Measurements from ENCODE around the gene GLB1L2. TPM values are rescaled to one million over a fixed set of nuclear protein-coding genes. Genes with fewer than 3 reads are reported as not detected.

GLB1L2 gene
- total RNA-seq, 1 donor: not detected

DNA sequence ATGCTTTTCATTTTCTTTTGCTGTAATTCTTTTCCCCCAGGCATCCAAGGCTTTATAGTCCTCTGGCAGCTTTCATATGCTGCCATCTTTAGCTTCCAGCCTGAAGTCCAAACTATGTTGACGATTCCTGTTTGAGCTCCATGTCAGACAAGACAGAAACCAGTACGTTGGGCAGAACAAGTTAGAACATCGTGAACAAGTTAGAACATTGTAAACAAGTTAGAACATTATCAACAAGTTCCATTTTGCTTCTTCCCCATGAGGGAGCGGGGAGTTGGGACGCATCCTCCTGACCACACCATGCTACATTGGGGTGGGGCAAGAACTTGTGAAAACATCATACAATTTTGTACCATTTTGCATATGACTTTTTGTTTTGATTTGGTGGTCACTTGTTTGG lies 23.9 kb downstream of the GLB1L2 start:
- no peak for DNase-seq (ENCODE audit: low read depth)
- TF ChIP-seq, protein P1, sequence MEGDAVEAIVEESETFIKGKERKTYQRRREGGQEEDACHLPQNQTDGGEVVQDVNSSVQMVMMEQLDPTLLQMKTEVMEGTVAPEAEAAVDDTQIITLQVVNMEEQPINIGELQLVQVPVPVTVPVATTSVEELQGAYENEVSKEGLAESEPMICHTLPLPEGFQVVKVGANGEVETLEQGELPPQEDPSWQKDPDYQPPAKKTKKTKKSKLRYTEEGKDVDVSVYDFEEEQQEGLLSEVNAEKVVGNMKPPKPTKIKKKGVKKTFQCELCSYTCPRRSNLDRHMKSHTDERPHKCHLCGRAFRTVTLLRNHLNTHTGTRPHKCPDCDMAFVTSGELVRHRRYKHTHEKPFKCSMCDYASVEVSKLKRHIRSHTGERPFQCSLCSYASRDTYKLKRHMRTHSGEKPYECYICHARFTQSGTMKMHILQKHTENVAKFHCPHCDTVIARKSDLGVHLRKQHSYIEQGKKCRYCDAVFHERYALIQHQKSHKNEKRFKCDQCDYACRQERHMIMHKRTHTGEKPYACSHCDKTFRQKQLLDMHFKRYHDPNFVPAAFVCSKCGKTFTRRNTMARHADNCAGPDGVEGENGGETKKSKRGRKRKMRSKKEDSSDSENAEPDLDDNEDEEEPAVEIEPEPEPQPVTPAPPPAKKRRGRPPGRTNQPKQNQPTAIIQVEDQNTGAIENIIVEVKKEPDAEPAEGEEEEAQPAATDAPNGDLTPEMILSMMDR (IDR thresholded peaks at IDR 0.05; ENCODE audit: insufficient read depth, low read length): no peak
- H3K4me3 ChIP-seq (ENCODE audit: low read depth, low read length): no peak overlapping the region

DNA sequence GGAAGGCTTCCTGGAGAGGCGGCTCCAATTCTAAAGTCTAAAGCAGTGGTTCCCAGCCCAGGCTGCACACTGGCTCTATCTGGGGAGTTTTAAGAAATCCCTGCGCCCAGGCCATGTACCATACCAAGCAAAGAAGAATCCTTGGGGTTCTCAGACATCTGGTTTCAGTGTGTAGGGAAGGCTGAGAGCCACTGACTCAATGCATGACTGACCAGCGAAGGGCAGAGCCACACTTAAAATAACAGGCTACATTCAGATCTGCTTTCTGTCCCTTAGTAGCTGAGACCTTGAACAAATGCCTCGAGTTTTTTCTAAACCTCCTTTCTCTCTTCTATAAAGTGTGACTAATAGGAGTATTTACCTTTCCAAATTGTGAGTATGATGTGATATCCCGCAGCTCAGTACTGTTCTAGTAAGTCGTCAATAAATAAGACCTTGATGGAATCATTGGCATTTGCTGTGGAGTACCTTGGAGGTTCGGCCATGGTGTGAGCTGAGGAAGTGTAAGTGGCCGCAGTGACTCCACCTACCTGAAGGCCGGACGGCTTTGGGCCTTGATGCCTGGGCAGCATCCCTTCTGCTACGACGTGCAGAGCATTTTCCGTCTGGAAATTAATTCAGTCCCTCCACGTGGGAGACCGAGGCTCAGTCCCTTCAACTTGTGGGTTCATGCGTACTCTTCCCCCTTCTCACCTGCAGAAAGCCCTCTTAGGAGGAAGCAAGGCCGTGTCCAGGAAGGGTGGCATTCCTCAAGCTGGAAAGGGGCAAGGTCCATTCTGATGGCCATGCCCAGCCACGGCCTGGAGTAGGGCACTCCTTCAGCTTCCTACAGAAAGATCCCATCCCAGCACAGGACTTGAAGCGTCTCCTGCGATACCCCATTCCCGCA lies 25.1 kb downstream of the GLB1L2 start:
- no peak for DNase-seq (ENCODE audit: low read depth)
- no peak overlapping the region for H3K4me3 ChIP-seq (ENCODE audit: low read depth, low read length)
- TF ChIP-seq, protein P1 (IDR thresholded peaks at IDR 0.05; ENCODE audit: insufficient read depth, low read length): no peak

DNA sequence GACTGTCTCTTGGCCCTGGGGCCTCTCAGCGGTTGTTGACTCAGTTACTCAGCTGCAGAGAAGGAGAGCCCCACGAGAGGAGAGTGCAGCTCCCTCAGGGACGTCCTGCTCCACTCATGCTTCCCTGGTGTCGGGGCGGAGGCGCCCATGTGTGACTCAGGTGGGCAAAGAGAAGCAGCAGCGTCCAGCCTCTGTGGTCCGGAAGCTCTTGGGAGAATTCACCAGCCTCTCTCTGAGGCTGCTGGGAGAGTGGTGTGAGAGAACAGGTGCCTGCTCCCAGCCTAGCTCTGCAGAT lies 25.7 kb downstream of the GLB1L2 start:
- TF ChIP-seq, protein P1 (IDR thresholded peaks at IDR 0.05; ENCODE audit: insufficient read depth, low read length): no peak
- no peak for DNase-seq (ENCODE audit: low read depth)
- no peak overlapping the region for H3K4me3 ChIP-seq (ENCODE audit: low read depth, low read length)

DNA sequence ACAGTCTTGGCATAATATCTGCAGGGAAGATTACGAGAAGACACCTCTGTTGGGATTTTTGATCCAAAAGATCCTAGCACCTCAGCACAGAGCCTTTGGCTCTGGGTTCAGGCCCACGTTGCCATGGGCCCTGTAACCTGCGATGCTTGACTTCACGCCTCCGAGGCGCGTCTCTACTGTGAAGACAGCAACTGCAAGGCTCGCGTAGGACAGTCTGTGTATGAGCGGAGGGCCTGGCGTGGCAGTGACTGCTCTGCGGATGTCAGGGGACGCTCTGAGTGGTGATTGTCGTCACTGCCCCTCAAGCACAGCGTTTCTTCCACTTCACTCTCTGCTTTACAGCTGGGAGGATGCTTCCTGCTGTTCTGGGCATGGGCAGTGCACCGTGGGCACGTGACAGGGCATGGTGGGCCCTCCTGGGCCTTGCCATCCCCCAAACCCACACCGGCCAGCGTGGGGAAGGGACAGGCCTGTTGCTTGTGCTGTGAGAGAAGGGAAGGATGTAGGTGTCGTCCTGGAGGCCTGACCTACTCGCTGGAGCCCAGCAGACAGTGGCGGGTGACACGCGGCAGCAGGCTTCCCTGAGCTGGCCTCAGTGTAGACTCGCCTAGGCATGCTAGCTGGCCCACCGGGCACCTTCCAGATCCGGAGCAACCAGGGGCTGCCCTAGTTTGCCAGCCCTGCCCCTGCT lies 26.5 kb downstream of the GLB1L2 start:
- no peak overlapping the region for H3K4me3 ChIP-seq (ENCODE audit: low read depth, low read length)
- no peak for DNase-seq (ENCODE audit: low read depth)
- TF ChIP-seq, protein P1 (IDR thresholded peaks at IDR 0.05; ENCODE audit: insufficient read depth, low read length): no peak

DNA sequence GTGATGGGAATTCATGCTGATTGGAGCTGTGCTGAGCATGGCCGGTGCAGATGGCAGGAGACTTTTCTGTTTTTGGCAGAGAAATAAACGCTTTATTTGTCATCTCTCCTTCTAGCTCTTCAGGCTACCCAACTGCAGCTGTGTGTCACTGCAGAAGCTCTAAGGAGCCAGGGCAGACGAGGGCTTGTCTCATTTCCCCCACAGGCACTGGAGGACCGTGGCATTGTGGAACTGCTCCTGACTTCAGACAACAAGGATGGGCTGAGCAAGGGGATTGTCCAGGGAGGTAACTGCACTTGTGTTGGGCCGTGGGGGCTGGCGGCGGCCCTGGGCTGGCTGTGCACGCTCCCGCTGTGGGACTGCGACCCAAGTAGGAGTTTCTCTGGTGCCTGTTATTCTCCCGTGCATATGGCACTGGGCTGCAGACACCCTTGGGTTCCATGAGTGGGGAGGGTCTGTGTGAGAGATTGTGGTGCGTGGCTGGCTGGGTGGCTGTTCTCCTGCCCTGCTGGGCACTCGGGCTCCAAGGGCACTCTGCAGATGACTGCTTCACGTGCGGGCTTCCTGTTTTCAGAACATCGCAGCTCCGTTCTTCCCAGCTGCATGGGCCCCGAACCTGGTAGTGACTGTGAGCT lies 27.2 kb downstream of the GLB1L2 start:
- H3K4me3 ChIP-seq (ENCODE audit: low read depth, low read length): no peak overlapping the region
- DNase-seq (ENCODE audit: low read depth): no peak
- TF ChIP-seq, protein P1 (IDR thresholded peaks at IDR 0.05; ENCODE audit: insufficient read depth, low read length): no peak

DNA sequence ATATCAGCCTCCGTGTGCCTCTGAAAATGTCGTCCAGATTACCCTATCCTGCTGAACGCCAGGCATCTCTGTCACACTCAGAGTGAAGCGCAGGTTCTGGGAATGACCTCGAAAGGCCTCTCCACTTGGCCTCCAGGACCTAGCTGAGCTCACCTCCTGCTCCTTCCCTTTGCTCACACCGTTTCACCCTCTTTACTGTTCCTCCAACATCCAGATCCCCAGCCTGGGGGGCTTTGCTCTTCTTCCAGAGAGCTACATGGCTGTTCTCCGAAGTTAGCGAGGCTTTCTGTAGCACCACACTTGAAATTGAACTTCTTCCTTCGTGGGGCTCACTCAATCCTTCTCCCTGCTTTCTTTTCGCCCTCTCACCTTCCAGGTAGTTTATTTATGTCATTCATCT lies 27.9 kb downstream of the GLB1L2 start:
- DNase-seq (ENCODE audit: low read depth): no peak
- TF ChIP-seq, protein P1 (IDR thresholded peaks at IDR 0.05; ENCODE audit: insufficient read depth, low read length): no peak
- H3K4me3 ChIP-seq (ENCODE audit: low read depth, low read length): no peak overlapping the region
